Muscle of back (tissue), 11 donors: Measurements from ENCODE around the gene KPNA6. TPM values are rescaled to one million over a fixed set of nuclear protein-coding genes. Genes with fewer than 3 reads are reported as not detected.
"Not testable (repeated sequence)": the region's sequence is repeated elsewhere in the genome, so short reads cannot be mapped to it uniquely, and the experiment has no call there.

Experiments
- DNase-seq, 3 donors: peaks; one replicate each; pipeline versions ENCODE4 v3.0.0 to v3.0.0-alpha.2; 2013
- polyA plus RNA-seq, 10 donors: library from polyadenylated mRNA; unstranded; fragments of 120-200 nt; gene quantifications; one replicate each; pipeline ENCODE4 v1.2.1, GENCODE V29; 2013; ENCODE audit not compliant: insufficient read length in 10 of 10

The KPNA6 gene
- polyA plus RNA-seq, 10 donors, result 20.4 to 35.1 (median 25.1) TPM

GRCh38 chr1:32094746-32095521, 12.9 kb upstream of the KPNA6 start:
- DNase-seq, result no peak

- no peak for DNase-seq
These were observed 8.4 kb upstream of the KPNA6 start for GRCh38 chr1:32099426-32099825.

- peak in 1 of 3 donors; percentile 55 for DNase-seq
These were observed 7.5 kb upstream of the KPNA6 start for GRCh38 chr1:32100359-32100758.

GRCh38 chr1:32100807-32101708, 6.8 kb upstream of the KPNA6 start:
- DNase-seq, result peak in 1 of 3 donors; percentile 47

- DNase-seq, result no peak
These were observed 3.7 kb upstream of the KPNA6 start for GRCh38 chr1:32104127-32104526.

- DNase-seq, result no peak
These were observed 2.5 kb upstream of the KPNA6 start for GRCh38 chr1:32105338-32105737.

GRCh38 chr1:32106663-32107275, 1.1 kb upstream of the KPNA6 start:
- DNase-seq, result no peak

- DNase-seq, result no peak
These were observed 3.3 kb downstream of the KPNA6 start for GRCh38 chr1:32111040-32111623.

GRCh38 chr1:32111789-32112188, 3.9 kb downstream of the KPNA6 start:
- DNase-seq, result no peak

- no peak for DNase-seq
These were observed 5.0 kb downstream of the KPNA6 start for GRCh38 chr1:32112806-32113375.

- not testable (repeated sequence) for DNase-seq
These were observed 5.6 kb downstream of the KPNA6 start for GRCh38 chr1:32113436-32113835.

- DNase-seq, result no peak
These were observed 6.6 kb downstream of the KPNA6 start for GRCh38 chr1:32114420-32114819.

- DNase-seq, result no peak
These were observed 7.6 kb downstream of the KPNA6 start for GRCh38 chr1:32115496-32115895.

GRCh38 chr1:32116531-32116930, 8.7 kb downstream of the KPNA6 start:
- no peak for DNase-seq

GRCh38 chr1:32122151-32122550, 14.3 kb downstream of the KPNA6 start:
- DNase-seq, result no peak

- DNase-seq, result not testable (repeated sequence)
These were observed 15.5 kb downstream of the KPNA6 start for GRCh38 chr1:32123361-32123760.

- no peak for DNase-seq
These were observed 17.5 kb downstream of the KPNA6 start for GRCh38 chr1:32125313-32125712.

GRCh38 chr1:32126770-32127169, 18.9 kb downstream of the KPNA6 start:
- no peak for DNase-seq

GRCh38 chr1:32127409-32128198, 19.7 kb downstream of the KPNA6 start:
- no peak for DNase-seq

- no peak for DNase-seq
These were observed 20.6 kb downstream of the KPNA6 start for GRCh38 chr1:32128479-32128878.

GRCh38 chr1:32128964-32129363, 21.1 kb downstream of the KPNA6 start:
- no peak for DNase-seq
